Hepatocyte (in vitro differentiated cells): ENCODE measurements around the gene TNNC2. TPM values are rescaled to one million over a fixed set of nuclear protein-coding genes. Genes with fewer than 3 reads are reported as not detected.

Source experiments
- DNase-seq: peaks from one replicate; pipeline ENCODE4 v3.0.0-alpha.2; 2016; ENCODE audit warnings: low spot score
- H2AFZ ChIP-seq: fragments of 200-600 bp; sonication (generic); 2 replicates; pipeline ENCODE4 v1.6.0; 2016; ENCODE audit warnings: antibody characterized with exemption, mild to moderate bottlenecking
- H3K27ac ChIP-seq: fragments of 200-600 bp; sonication (generic); 2 replicates; pipeline ENCODE4 v1.5.1; 2016; ENCODE audit warnings: mild to moderate bottlenecking
- H3K27me3 ChIP-seq: fragments of 200-600 bp; sonication (generic); 2 replicates; pipeline ENCODE4 v1.6.1; 2016
- H3K36me3 ChIP-seq: fragments of 200-600 bp; sonication (generic); replicated peaks from 2 replicates; pipeline ENCODE4 v1.5.1; 2016; ENCODE audit warnings: low read depth; ENCODE audit not compliant: insufficient read depth
- H3K4me1 ChIP-seq: fragments of 200-600 bp; sonication (generic); 2 replicates; pipeline ENCODE4 v1.5.1; 2016; ENCODE audit warnings: mild to moderate bottlenecking, moderate library complexity; ENCODE audit not compliant: insufficient read depth
- H3K4me2 ChIP-seq: fragments of 200-600 bp; sonication (generic); 2 replicates; pipeline ENCODE4 v1.6.0; 2016
- H3K4me3 ChIP-seq: fragments of 200-600 bp; sonication (generic); 2 replicates; pipeline ENCODE4 v1.5.1; 2016; ENCODE audit warnings: mild to moderate bottlenecking
- H3K79me2 ChIP-seq: fragments of 200-600 bp; sonication (generic); 2 replicates; pipeline ENCODE4 v1.6.0; 2017; ENCODE audit warnings: mild to moderate bottlenecking
- H3K9me2 ChIP-seq: fragments of 200-600 bp; sonication (generic); replicated peaks from 2 replicates; pipeline ENCODE4 v1.6.0; 2017; ENCODE audit warnings: mild to moderate bottlenecking; ENCODE audit not compliant: insufficient read depth
- H3K9me3 ChIP-seq: fragments of 200-600 bp; sonication (generic); 2 replicates; pipeline ENCODE4 v1.5.1; 2016; ENCODE audit warnings: low read depth, mild to moderate bottlenecking
- H4K20me1 ChIP-seq: fragments of 200-600 bp; sonication (generic); 2 replicates; pipeline ENCODE4 v1.6.0; 2016; ENCODE audit warnings: mild to moderate bottlenecking; ENCODE audit not compliant: insufficient read depth, poor library complexity, severe bottlenecking
- EZH2 ChIP-seq: fragments of 200-600 bp; sonication (generic); IDR thresholded peaks from 2 replicates; pipeline ENCODE4 v1.6.1; 2016; ENCODE audit warnings: antibody characterized with exemption, mild to moderate bottlenecking, borderline replicate concordance
- EZH2phosphoT487 ChIP-seq: fragments of 200-600 bp; sonication (generic); IDR thresholded peaks from one replicate; pipeline ENCODE4 v1.6.1; 2018; ENCODE audit warnings: antibody characterized with exemption, mild to moderate bottlenecking, low read depth, moderate library complexity; ENCODE audit not compliant: unreplicated experiment, severe bottlenecking
- WGBS: methylation state at CpG from one replicate; pipeline ENCODE4 v1.1.6; 2016; ENCODE audit warnings: low lambda C conversion rate; ENCODE audit errors: missing lambda C conversion rate; 5-methylcytosine and 5-hydroxymethylcytosine counted together
- polyA plus RNA-seq: library from polyadenylated mRNA; unstranded; fragments of >200 nt; fragmentation: Nextera tagmentation; extraction: Ambion mirVana; gene quantifications from 2 replicates; pipeline ENCODE4 v1.2.1, GENCODE V29; 2016
- small RNA-seq: library from RNA; depleted of rRNA; stranded (forward); fragments of <200 nt; gene quantifications from one replicate; pipeline ENCODE3, GENCODE V24; 2014
- total RNA-seq: library from RNA; depleted of rRNA; stranded (reverse); fragments of >200 nt; gene quantifications from 2 replicates; pipeline ENCODE4 v1.2.3, GENCODE V29; 2014
- TF ChIP-seq, protein P1 (sequence below): fragments of 200-600 bp; sonication (generic); IDR thresholded peaks from 2 replicates; pipeline ENCODE4 v1.5.1; 2016; ENCODE audit warnings: antibody characterized with exemption, mild to moderate bottlenecking; ENCODE audit not compliant: poor library complexity

The TNNC2 gene
- total and polyA plus RNA-seq, 2 experiments from 2014 or later: 0.51 to 0.63 TPM

DNA sequence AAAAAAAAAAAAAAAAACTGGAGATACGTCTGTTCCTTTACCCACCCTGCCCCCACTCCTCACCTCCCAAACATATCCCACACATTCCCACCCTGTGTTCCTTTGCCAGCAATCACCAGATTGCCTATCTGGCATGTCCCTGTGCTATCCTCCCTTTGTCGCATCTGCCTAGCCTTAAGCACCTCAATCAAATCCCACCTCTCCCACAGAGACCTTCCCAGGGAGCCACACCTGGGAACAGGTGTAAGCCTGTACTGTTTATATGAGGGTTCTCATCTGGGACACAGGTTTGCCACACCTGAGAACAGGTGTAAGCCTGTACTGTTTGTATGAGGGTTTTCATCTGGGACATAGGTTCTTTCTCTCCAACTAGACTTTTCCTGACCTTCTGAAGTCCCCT is 52.2 kb downstream of the TNNC2 start:
- TF ChIP-seq EZH2phosphoT487 (no peak), EZH2 (no peak)
- TF ChIP-seq, protein P1, sequence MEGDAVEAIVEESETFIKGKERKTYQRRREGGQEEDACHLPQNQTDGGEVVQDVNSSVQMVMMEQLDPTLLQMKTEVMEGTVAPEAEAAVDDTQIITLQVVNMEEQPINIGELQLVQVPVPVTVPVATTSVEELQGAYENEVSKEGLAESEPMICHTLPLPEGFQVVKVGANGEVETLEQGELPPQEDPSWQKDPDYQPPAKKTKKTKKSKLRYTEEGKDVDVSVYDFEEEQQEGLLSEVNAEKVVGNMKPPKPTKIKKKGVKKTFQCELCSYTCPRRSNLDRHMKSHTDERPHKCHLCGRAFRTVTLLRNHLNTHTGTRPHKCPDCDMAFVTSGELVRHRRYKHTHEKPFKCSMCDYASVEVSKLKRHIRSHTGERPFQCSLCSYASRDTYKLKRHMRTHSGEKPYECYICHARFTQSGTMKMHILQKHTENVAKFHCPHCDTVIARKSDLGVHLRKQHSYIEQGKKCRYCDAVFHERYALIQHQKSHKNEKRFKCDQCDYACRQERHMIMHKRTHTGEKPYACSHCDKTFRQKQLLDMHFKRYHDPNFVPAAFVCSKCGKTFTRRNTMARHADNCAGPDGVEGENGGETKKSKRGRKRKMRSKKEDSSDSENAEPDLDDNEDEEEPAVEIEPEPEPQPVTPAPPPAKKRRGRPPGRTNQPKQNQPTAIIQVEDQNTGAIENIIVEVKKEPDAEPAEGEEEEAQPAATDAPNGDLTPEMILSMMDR: no peak
- Histone ChIP-seq H3K4me3 (no peak overlapping the region), H3K4me1 (peaks cover 26% of the 10 kb centered on the region), H3K9me3 (no peaks in the 10 kb centered on the region), H2AFZ (no peak overlapping the region), H3K27me3 (no peaks in the 10 kb centered on the region), H3K79me2 (peaks cover 4% of the 10 kb centered on the region), H3K9me2 (no peaks in the 10 kb centered on the region), H3K4me2 (no peak overlapping the region), H3K36me3 (no peaks in the 10 kb centered on the region), H3K27ac (no peak overlapping the region), H4K20me1 (no peaks in the 10 kb centered on the region)
- DNase-seq: no peak
- WGBS: 85% methylated on average over 1 of the region's 2 CpGs

Small RNAs within 50 kb of the gene (small RNA-seq; reads per million reads assigned to genes)
- not detected for gene RNU6ATAC38P

Other genes starting within 250 kb of the TNNC2 start
- gene WFDC8, start 248.0 kb downstream of the TNNC2 start, total RNA-seq: not detected in 2 replicates
- not detected in 2 replicates for gene WFDC8, start 248.0 kb downstream of the TNNC2 start, polyA plus RNA-seq
- gene WFDC10A, start 197.6 kb downstream of the TNNC2 start, total RNA-seq: not detected in 2 replicates
- gene WFDC10A, start 197.6 kb downstream of the TNNC2 start, polyA plus RNA-seq: not detected in 2 replicates
- not detected in 2 replicates for gene WFDC9, start 196.0 kb downstream of the TNNC2 start, total RNA-seq
- gene WFDC9, start 196.0 kb downstream of the TNNC2 start, polyA plus RNA-seq: not detected in 2 replicates
- not detected in 2 replicates for gene WFDC11, start 157.1 kb downstream of the TNNC2 start, total RNA-seq
- not detected in 2 replicates for gene WFDC11, start 157.1 kb downstream of the TNNC2 start, polyA plus RNA-seq
- gene WFDC13, start 125.3 kb downstream of the TNNC2 start, total RNA-seq: not detected in 2 replicates
- 0.29 TPM in 1 of 2 replicates, not detected in the other for gene WFDC13, start 125.3 kb downstream of the TNNC2 start, polyA plus RNA-seq
- 2.6 TPM in 1 of 2 replicates, not detected in the other for gene WFDC10B, start 122.3 kb downstream of the TNNC2 start, total RNA-seq
- gene WFDC10B, start 122.3 kb downstream of the TNNC2 start, polyA plus RNA-seq: 0.62 and 1.9 TPM in 2 replicates
- gene SPINT4, start 105.0 kb downstream of the TNNC2 start, total RNA-seq: not detected in 2 replicates
- gene SPINT4, start 105.0 kb downstream of the TNNC2 start, polyA plus RNA-seq: not detected in 2 replicates
- gene WFDC3, start 35.4 kb downstream of the TNNC2 start, total RNA-seq: 0.72 and 2.6 TPM in 2 replicates
- 9.9 and 16.8 TPM in 2 replicates for gene WFDC3, start 35.4 kb downstream of the TNNC2 start, polyA plus RNA-seq
- gene DNTTIP1, start 35.4 kb downstream of the TNNC2 start, total RNA-seq: 18.8 and 25.2 TPM in 2 replicates
- gene DNTTIP1, start 35.4 kb downstream of the TNNC2 start, polyA plus RNA-seq: 60.3 and 65.1 TPM in 2 replicates
- 21.9 and 26.7 TPM in 2 replicates for gene UBE2C, start 14.7 kb downstream of the TNNC2 start, total RNA-seq
- 46.9 and 49.0 TPM in 2 replicates for gene UBE2C, start 14.7 kb downstream of the TNNC2 start, polyA plus RNA-seq
- gene SNX21, start 6.5 kb upstream of the TNNC2 start, total RNA-seq: 19.3 and 30.0 TPM in 2 replicates
- 32.1 and 32.5 TPM in 2 replicates for gene SNX21, start 6.5 kb upstream of the TNNC2 start, polyA plus RNA-seq
- gene ACOT8, start 30.1 kb upstream of the TNNC2 start, total RNA-seq: 26.3 and 40.6 TPM in 2 replicates
- 36.5 and 44.0 TPM in 2 replicates for gene ACOT8, start 30.1 kb upstream of the TNNC2 start, polyA plus RNA-seq
- 4.3 and 6.2 TPM in 2 replicates for gene ZSWIM3, start 30.3 kb upstream of the TNNC2 start, total RNA-seq
- gene ZSWIM3, start 30.3 kb upstream of the TNNC2 start, polyA plus RNA-seq: 1.3 and 4.1 TPM in 2 replicates
- 6.4 and 6.9 TPM in 2 replicates for gene ZSWIM1, start 53.9 kb upstream of the TNNC2 start, total RNA-seq
- gene ZSWIM1, start 53.9 kb upstream of the TNNC2 start, polyA plus RNA-seq: 4.7 and 5.0 TPM in 2 replicates
- 5.6 TPM in 1 of 2 replicates, not detected in the other for gene SPATA25, start 60.3 kb upstream of the TNNC2 start, total RNA-seq
- 0.41 and 1.4 TPM in 2 replicates for gene SPATA25, start 60.3 kb upstream of the TNNC2 start, polyA plus RNA-seq
- 11.1 and 12.8 TPM in 2 replicates for gene NEURL2, start 63.9 kb upstream of the TNNC2 start, total RNA-seq
- gene NEURL2, start 63.9 kb upstream of the TNNC2 start, polyA plus RNA-seq: 11.7 and 11.8 TPM in 2 replicates
- 401 and 425 TPM in 2 replicates for gene CTSA, start 64.0 kb upstream of the TNNC2 start, total RNA-seq
- 716 and 724 TPM in 2 replicates for gene CTSA, start 64.0 kb upstream of the TNNC2 start, polyA plus RNA-seq
- 144 and 176 TPM in 2 replicates for gene PLTP, start 84.8 kb upstream of the TNNC2 start, total RNA-seq
- 623 and 823 TPM in 2 replicates for gene PLTP, start 84.8 kb upstream of the TNNC2 start, polyA plus RNA-seq
- 9.7 and 11.8 TPM in 2 replicates for gene PCIF1, start 107.4 kb upstream of the TNNC2 start, total RNA-seq
- 26.0 and 32.4 TPM in 2 replicates for gene PCIF1, start 107.4 kb upstream of the TNNC2 start, polyA plus RNA-seq
- 10.8 and 14.9 TPM in 2 replicates for gene ZNF335, start 144.9 kb upstream of the TNNC2 start, total RNA-seq
- 12.6 and 23.7 TPM in 2 replicates for gene ZNF335, start 144.9 kb upstream of the TNNC2 start, polyA plus RNA-seq
- gene MMP9, start 181.6 kb upstream of the TNNC2 start, total RNA-seq: 1.3 and 2.6 TPM in 2 replicates
- gene MMP9, start 181.6 kb upstream of the TNNC2 start, polyA plus RNA-seq: 4.8 and 7.7 TPM in 2 replicates
- 0.57 TPM in 1 of 2 replicates, not detected in the other for gene SLC12A5, start 201.9 kb upstream of the TNNC2 start, total RNA-seq
- 3.1 and 4.3 TPM in 2 replicates for gene SLC12A5, start 201.9 kb upstream of the TNNC2 start, polyA plus RNA-seq